SU-DHL-6 (cell line): ENCODE results near the gene CSPG5.

Experiments
- CTCF ChIP-seq: fragments of 200-600 bp; sonication (generic); IDR thresholded peaks from one replicate; pipeline ENCODE4 v1.5.1; 2017; ENCODE audit warnings: antibody characterized with exemption, mild to moderate bottlenecking, low read length, moderate library complexity; ENCODE audit not compliant: insufficient read depth, poor library complexity, severe bottlenecking
- EZH2phosphoT487 ChIP-seq: fragments of 200-600 bp; sonication (generic), shearing (Covaris generic); conservative IDR thresholded peaks from 2 replicates; pipeline ENCODE4 v1.6.1; 2018; ENCODE audit warnings: mild to moderate bottlenecking, antibody characterized with exemption, low read length, moderate library complexity, mixed read lengths

GRCh38 chr3:47536967-47537366, 41.7 kb downstream of the CSPG5 start:
- TF ChIP-seq CTCF (no peak), EZH2phosphoT487 (no peak)
